Muscle of leg (tissue), 11 donors: ENCODE results near the gene MYO18A. TPM values are rescaled to one million over a fixed set of nuclear protein-coding genes. Genes with fewer than 3 reads are reported as not detected.
"Not testable (repeated sequence)": the region's sequence is repeated elsewhere in the genome, so short reads cannot be mapped to it uniquely, and the experiment has no call there.

Experiments used
- DNase-seq: peaks from one replicate; pipeline ENCODE4 v3.0.0; 2013
- H3K27ac ChIP-seq: one replicate; pipeline ENCODE4 v1.5.1; 2013; ENCODE audit warnings: mild to moderate bottlenecking, low read length, control low read depth
- H3K27me3 ChIP-seq: one replicate; pipeline ENCODE4 v1.6.1; 2013; ENCODE audit warnings: low read length; ENCODE audit not compliant: control insufficient read depth, insufficient read depth
- H3K36me3 ChIP-seq: one replicate; pipeline ENCODE4 v1.6.1; 2013; ENCODE audit warnings: low read length; ENCODE audit not compliant: control insufficient read depth, insufficient read depth
- H3K4me1 ChIP-seq: one replicate; pipeline ENCODE4 v1.6.1; 2013; ENCODE audit warnings: low read length; ENCODE audit not compliant: control insufficient read depth, insufficient read depth
- H3K4me3 ChIP-seq: one replicate; pipeline ENCODE4 v1.5.1; 2013; ENCODE audit warnings: low read length, control low read depth
- H3K9me3 ChIP-seq: replicated peaks from 2 replicates; pipeline ENCODE4 v1.6.1; 2013; ENCODE audit warnings: low read depth, low read length; ENCODE audit not compliant: control insufficient read depth
- WGBS: methylation state at CpG from one replicate; pipeline ENCODE4 v1.1.5; 2013; ENCODE audit warnings: missing lambda C conversion rate; ENCODE audit not compliant: insufficient coverage; 5-methylcytosine and 5-hydroxymethylcytosine counted together
- polyA plus RNA-seq, 8 donors: library from polyadenylated mRNA; unstranded; fragments of 120-200 nt; gene quantifications; one replicate each; pipeline versions ENCODE4 v1.2.1 to v1.2.3, GENCODE V29; 2013; ENCODE audit warnings: inconsistent platforms in 1 of 8, low replicate concordance in 1 of 8; ENCODE audit not compliant: insufficient read length in 8 of 8, insufficient read depth in 1 of 8
- total RNA-seq: library from RNA; stranded (reverse); fragments of 120-200 nt; gene quantifications from one replicate; pipeline ENCODE4 v1.2.4, GENCODE V29; 2013

Gene MYO18A
- total and polyA plus RNA-seq, 9 donors, result 157 to 309 (median 205) TPM

- peak overlapping the region; percentile 95 for H3K27ac ChIP-seq
- H3K9me3 ChIP-seq, result no peaks in the 10 kb centered on the region
- peak; percentile 96 for DNase-seq
- H3K27me3 ChIP-seq, result no peaks in the 10 kb centered on the region
- 2% methylated on average over 20 of the region's 34 CpGs for WGBS
- H3K4me3 ChIP-seq, result peak overlapping the region; percentile 64
- H3K4me1 ChIP-seq, result peaks cover 45% of the 10 kb centered on the region
- no peaks in the 10 kb centered on the region for H3K36me3 ChIP-seq
Measured at GRCh38 chr17:29148790-29149430, 31.3 kb downstream of the MYO18A start.

GRCh38 chr17:29148257-29148789 lies 31.9 kb downstream of the MYO18A start:
- WGBS, result 47% methylated on average over 2 of the region's 5 CpGs
- peak overlapping the region; percentile 95 for H3K27ac ChIP-seq
- H3K36me3 ChIP-seq, result no peaks in the 10 kb centered on the region
- no peaks in the 10 kb centered on the region for H3K9me3 ChIP-seq
- peak overlapping the region; percentile 64 for H3K4me3 ChIP-seq
- H3K27me3 ChIP-seq, result no peaks in the 10 kb centered on the region
- no peak for DNase-seq
- H3K4me1 ChIP-seq, result peaks cover 48% of the 10 kb centered on the region

- H3K27me3 ChIP-seq, result no peaks in the 10 kb centered on the region
- no peaks in the 10 kb centered on the region for H3K36me3 ChIP-seq
- H3K4me3 ChIP-seq, result no peak overlapping the region
- peaks cover 49% of the 10 kb centered on the region for H3K4me1 ChIP-seq
- no peaks in the 10 kb centered on the region for H3K9me3 ChIP-seq
- H3K27ac ChIP-seq, result peak overlapping the region; percentile 95
- DNase-seq, result no peak
- 68% methylated on average over 3 of the region's 4 CpGs for WGBS
Measured at GRCh38 chr17:29147682-29148081, 32.5 kb downstream of the MYO18A start.

GRCh38 chr17:29147228-29147627 lies 33.0 kb downstream of the MYO18A start:
- H3K4me3 ChIP-seq, H3K9me3 ChIP-seq, DNase-seq, H3K27ac ChIP-seq, H3K27me3 ChIP-seq, H3K36me3 ChIP-seq: not testable (repeated sequence)
- peaks cover 52% of the 10 kb centered on the region for H3K4me1 ChIP-seq
- WGBS, result 100% methylated on average over 1 of the region's 2 CpGs

- no CpG with 5 or more reads among the region's 2 CpGs for WGBS
- peak; percentile 4 for DNase-seq
- peaks cover 57% of the 10 kb centered on the region for H3K4me1 ChIP-seq
- no peak overlapping the region for H3K27ac ChIP-seq
- no peaks in the 10 kb centered on the region for H3K36me3 ChIP-seq
- H3K9me3 ChIP-seq, result no peaks in the 10 kb centered on the region
- H3K27me3 ChIP-seq, result no peaks in the 10 kb centered on the region
- H3K4me3 ChIP-seq, result no peak overlapping the region
Measured at GRCh38 chr17:29146369-29146972, 33.7 kb downstream of the MYO18A start.

- Histone ChIP-seq H3K36me3 (no peaks in the 10 kb centered on the region), H3K9me3 (no peaks in the 10 kb centered on the region), H3K27me3 (no peaks in the 10 kb centered on the region), H3K27ac (peak overlapping the region; percentile 33), H3K4me3 (no peak overlapping the region), H3K4me1 (peaks cover 59% of the 10 kb centered on the region)
- peak; percentile 82 for DNase-seq
- 49% methylated on average over 2 of the region's 12 CpGs for WGBS
Measured at GRCh38 chr17:29145289-29146073, 34.7 kb downstream of the MYO18A start.

GRCh38 chr17:29143894-29144293 lies 36.3 kb downstream of the MYO18A start:
- Histone ChIP-seq H3K27me3 (no peaks in the 10 kb centered on the region), H3K27ac (peak overlapping the region; percentile 65), H3K4me1 (peaks cover 62% of the 10 kb centered on the region), H3K36me3 (no peaks in the 10 kb centered on the region), H3K4me3 (no peak overlapping the region), H3K9me3 (no peaks in the 10 kb centered on the region)
- DNase-seq, result peak; percentile 42
- 81% methylated on average over 2 of the region's 2 CpGs for WGBS

GRCh38 chr17:29141514-29141876 lies 38.7 kb downstream of the MYO18A start:
- H3K27ac ChIP-seq, result peak overlapping the region; percentile 96
- no peak overlapping the region for H3K4me3 ChIP-seq
- peaks cover 7% of the 10 kb centered on the region for H3K36me3 ChIP-seq
- DNase-seq, result no peak
- WGBS, result 35% methylated on average over 4 of the region's 4 CpGs
- no peaks in the 10 kb centered on the region for H3K27me3 ChIP-seq
- peaks cover 61% of the 10 kb centered on the region for H3K4me1 ChIP-seq
- H3K9me3 ChIP-seq, result no peaks in the 10 kb centered on the region

GRCh38 chr17:29140631-29141513 lies 39.3 kb downstream of the MYO18A start:
- H3K4me1 ChIP-seq, result peaks cover 61% of the 10 kb centered on the region

More at GRCh38 chr17:29140631-29141513, 39.3 kb downstream of the MYO18A start:
- 8% methylated on average over 9 of the region's 15 CpGs for WGBS
- DNase-seq, result peak; percentile 91
- Histone ChIP-seq H3K9me3 (no peaks in the 10 kb centered on the region), H3K4me3 (peak overlapping the region; percentile 63), H3K27ac (peak overlapping the region; percentile 96), H3K36me3 (peaks cover 9% of the 10 kb centered on the region), H3K27me3 (no peaks in the 10 kb centered on the region)
